WTC11 (cell line): Measurements from ENCODE around the gene ZMIZ1. TPM values are rescaled to one million over a fixed set of nuclear protein-coding genes. Genes with fewer than 3 reads are reported as not detected.

ENCODE experiments used
- ATAC-seq: fragments of 200-7000 bp; cut with Tn5 transposase; 2 replicates; pipeline ENCODE4 v1.10.0; 2021; ENCODE audit warnings: mild to moderate bottlenecking, moderate library complexity
- CTCF ChIA-PET: fragments of 300-600 bp; sonication (Branson Sonifier 250); formaldehyde crosslinking; loops from one replicate; lab custom pipeline; 2021; ENCODE audit warnings: antibody characterized with exemption; lab: Charles Lee
- POLR2A ChIA-PET: fragments of 350-600 bp; sonication (Branson Sonifier 250); formaldehyde crosslinking; loops from one replicate; lab custom pipeline; 2021; ENCODE audit warnings: antibody characterized with exemption; lab: Charles Lee
- DNase-seq: peaks from one replicate; pipeline ENCODE4 v3.0.0; 2021; ENCODE audit warnings: low spot score
- H3K27ac Mint-ChIP-seq: 2 replicates; pipeline ENCODE4 v1.8.0; 2021; ENCODE audit warnings: mixed read lengths
- H3K27me3 Mint-ChIP-seq: 2 replicates; pipeline ENCODE4 v1.8.0; 2021; ENCODE audit warnings: low read depth, mild to moderate bottlenecking, moderate library complexity, mixed read lengths
- H3K36me3 Mint-ChIP-seq: 2 replicates; pipeline ENCODE4 v1.8.0; 2021; ENCODE audit warnings: mixed read lengths
- H3K4me1 Mint-ChIP-seq: 2 replicates; pipeline ENCODE4 v1.8.0; 2022; ENCODE audit warnings: mixed read lengths
- H3K4me3 Mint-ChIP-seq: 2 replicates; pipeline ENCODE4 v1.8.0; 2021; ENCODE audit warnings: mild to moderate bottlenecking, moderate library complexity, mixed read lengths
- H3K9me3 Mint-ChIP-seq: 2 replicates; pipeline ENCODE4 v1.8.0; 2021; ENCODE audit warnings: mixed read lengths
- ATF6 ChIP-seq: sonication (generic); formaldehyde crosslinking; IDR thresholded peaks from 2 replicates; pipeline ENCODE4 v1.8.1; 2023; ENCODE audit warnings: mild to moderate bottlenecking, missing genetic modification reagents
- ESRRA ChIP-seq: sonication (generic); formaldehyde crosslinking; IDR thresholded peaks from 2 replicates; pipeline ENCODE4 v1.8.1; 2022; ENCODE audit warnings: mild to moderate bottlenecking, missing genetic modification reagents, borderline replicate concordance
- GTF2I ChIP-seq: fragments of 250-450 bp; sonication (Bioruptor Pico); conservative IDR thresholded peaks from 2 replicates; pipeline ENCODE4 v1.4.0; 2021; ENCODE audit warnings: mild to moderate bottlenecking
- KAT7 ChIP-seq: sonication (generic); formaldehyde crosslinking; IDR thresholded peaks from 2 replicates; pipeline ENCODE4 v1.8.1; 2023; ENCODE audit warnings: missing genetic modification reagents, mild to moderate bottlenecking, borderline replicate concordance
- NFATC4 ChIP-seq: fragments of 250-450 bp; sonication (Bioruptor Pico); IDR thresholded peaks from 2 replicates; pipeline ENCODE4 v1.9.0; 2021; ENCODE audit warnings: mild to moderate bottlenecking
- NFE2L1 ChIP-seq: sonication (generic); formaldehyde crosslinking; IDR thresholded peaks from 2 replicates; pipeline ENCODE4 v1.8.1; 2023; ENCODE audit warnings: missing genetic modification reagents
- NFYB ChIP-seq: sonication (generic); formaldehyde crosslinking; conservative IDR thresholded peaks from 2 replicates; pipeline ENCODE4 v1.8.0; 2022; ENCODE audit warnings: low read depth, missing genetic modification reagents
- STAT6 ChIP-seq: sonication (generic); formaldehyde crosslinking; conservative IDR thresholded peaks from 2 replicates; pipeline ENCODE4 v1.8.1; 2023; ENCODE audit warnings: mild to moderate bottlenecking, low read depth, missing genetic modification reagents, moderate library complexity
- TCF7 ChIP-seq: sonication (generic); formaldehyde crosslinking; IDR thresholded peaks from 2 replicates; pipeline ENCODE4 v1.8.0; 2022; ENCODE audit warnings: mild to moderate bottlenecking, low read depth, missing genetic modification reagents, moderate library complexity
- USF2 ChIP-seq: sonication (generic); formaldehyde crosslinking; IDR thresholded peaks from 2 replicates; pipeline ENCODE4 v1.8.1; 2023; ENCODE audit warnings: mild to moderate bottlenecking, missing genetic modification reagents, moderate library complexity
- ZNF317 ChIP-seq: sonication (generic); formaldehyde crosslinking; IDR thresholded peaks from 2 replicates; pipeline ENCODE4 v1.8.1; 2023; ENCODE audit warnings: low read depth, mild to moderate bottlenecking, moderate library complexity, missing genetic modification reagents, borderline replicate concordance
- ZNF532 ChIP-seq: fragments of 250-450 bp; sonication (Bioruptor Pico); IDR thresholded peaks from 2 replicates; pipeline ENCODE4 v1.9.0; 2021; ENCODE audit warnings: mild to moderate bottlenecking, borderline replicate concordance
- total RNA-seq: library from RNA; stranded (reverse); gene quantifications from 3 replicates; pipeline ENCODE4 v1.2.3, GENCODE V29; 2021
- TF ChIP-seq, protein P1 (sequence below): fragments of 250-450 bp; sonication (Bioruptor Pico); IDR thresholded peaks from 2 replicates; pipeline ENCODE4 v2.1.2; 2022; ENCODE audit warnings: mild to moderate bottlenecking, moderate library complexity
- TF ChIP-seq, protein P2 (sequence below): fragments of 250-450 bp; sonication (Bioruptor Pico); IDR thresholded peaks from 2 replicates; pipeline ENCODE4 v1.8.0; 2021; ENCODE audit warnings: mild to moderate bottlenecking
- TF ChIP-seq, protein P3 (sequence below): fragments of 250-450 bp; sonication (Bioruptor Pico); conservative IDR thresholded peaks from 2 replicates; pipeline ENCODE4 v1.9.0; 2021; ENCODE audit warnings: mild to moderate bottlenecking

The ZMIZ1 gene
- total RNA-seq, 1 experiment from 2014 or later: 44.4 TPM

GRCh38 chr10:79287973-79288723, 219.4 kb downstream of the ZMIZ1 start (continued):
- TF ChIP-seq ZNF532 (CRISPR knock-in tag) (no peak), NFYB (CRISPR knock-in tag) (no peak)
- TF ChIP-seq, all 79 proteins: peak for 0

DNA sequence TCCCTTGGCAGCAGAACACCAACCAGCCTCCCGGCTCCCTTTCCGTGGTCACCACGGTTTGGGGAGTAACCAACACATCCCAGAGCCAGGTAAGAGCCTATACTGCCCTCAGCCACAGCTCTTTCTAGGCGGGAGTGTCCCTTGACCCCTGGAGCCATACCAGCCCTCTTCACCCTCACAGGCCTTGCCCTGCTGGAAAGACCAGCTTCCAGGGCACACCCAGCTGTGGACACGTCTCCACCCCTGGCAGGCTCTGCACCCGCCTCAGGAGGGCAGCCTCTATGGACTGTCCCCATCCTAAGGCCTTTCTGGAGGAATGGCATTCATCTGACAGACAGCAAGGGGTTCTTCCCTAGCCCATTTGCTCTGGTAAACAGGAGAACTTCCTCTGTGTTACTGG, 221.0 kb downstream of the ZMIZ1 start:
- POLR2A ChIA-PET: no interaction called here
- TF ChIP-seq ZNF317 (no peak), NFATC4 (no peak), TCF7 (CRISPR knock-in tag) (no peak), ESRRA (CRISPR knock-in tag) (no peak), GTF2I (CRISPR knock-in tag) (no peak), STAT6 (no peak), KAT7 (CRISPR knock-in tag) (no peak), NFE2L1 (CRISPR knock-in tag) (no peak), USF2 (CRISPR knock-in tag) (no peak), ATF6 (no peak)
- TF ChIP-seq, protein P1, sequence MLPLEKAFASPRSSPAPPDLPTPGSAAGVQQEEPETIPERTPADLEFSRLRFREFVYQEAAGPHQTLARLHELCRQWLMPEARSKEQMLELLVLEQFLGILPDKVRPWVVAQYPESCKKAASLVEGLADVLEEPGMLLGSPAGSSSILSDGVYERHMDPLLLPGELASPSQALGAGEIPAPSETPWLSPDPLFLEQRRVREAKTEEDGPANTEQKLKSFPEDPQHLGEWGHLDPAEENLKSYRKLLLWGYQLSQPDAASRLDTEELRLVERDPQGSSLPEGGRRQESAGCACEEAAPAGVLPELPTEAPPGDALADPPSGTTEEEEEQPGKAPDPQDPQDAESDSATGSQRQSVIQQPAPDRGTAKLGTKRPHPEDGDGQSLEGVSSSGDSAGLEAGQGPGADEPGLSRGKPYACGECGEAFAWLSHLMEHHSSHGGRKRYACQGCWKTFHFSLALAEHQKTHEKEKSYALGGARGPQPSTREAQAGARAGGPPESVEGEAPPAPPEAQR (CRISPR knock-in tag): no peak
- TF ChIP-seq, protein P2, sequence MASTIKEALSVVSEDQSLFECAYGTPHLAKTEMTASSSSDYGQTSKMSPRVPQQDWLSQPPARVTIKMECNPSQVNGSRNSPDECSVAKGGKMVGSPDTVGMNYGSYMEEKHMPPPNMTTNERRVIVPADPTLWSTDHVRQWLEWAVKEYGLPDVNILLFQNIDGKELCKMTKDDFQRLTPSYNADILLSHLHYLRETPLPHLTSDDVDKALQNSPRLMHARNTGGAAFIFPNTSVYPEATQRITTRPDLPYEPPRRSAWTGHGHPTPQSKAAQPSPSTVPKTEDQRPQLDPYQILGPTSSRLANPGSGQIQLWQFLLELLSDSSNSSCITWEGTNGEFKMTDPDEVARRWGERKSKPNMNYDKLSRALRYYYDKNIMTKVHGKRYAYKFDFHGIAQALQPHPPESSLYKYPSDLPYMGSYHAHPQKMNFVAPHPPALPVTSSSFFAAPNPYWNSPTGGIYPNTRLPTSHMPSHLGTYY: no peak
- TF ChIP-seq, protein P3, sequence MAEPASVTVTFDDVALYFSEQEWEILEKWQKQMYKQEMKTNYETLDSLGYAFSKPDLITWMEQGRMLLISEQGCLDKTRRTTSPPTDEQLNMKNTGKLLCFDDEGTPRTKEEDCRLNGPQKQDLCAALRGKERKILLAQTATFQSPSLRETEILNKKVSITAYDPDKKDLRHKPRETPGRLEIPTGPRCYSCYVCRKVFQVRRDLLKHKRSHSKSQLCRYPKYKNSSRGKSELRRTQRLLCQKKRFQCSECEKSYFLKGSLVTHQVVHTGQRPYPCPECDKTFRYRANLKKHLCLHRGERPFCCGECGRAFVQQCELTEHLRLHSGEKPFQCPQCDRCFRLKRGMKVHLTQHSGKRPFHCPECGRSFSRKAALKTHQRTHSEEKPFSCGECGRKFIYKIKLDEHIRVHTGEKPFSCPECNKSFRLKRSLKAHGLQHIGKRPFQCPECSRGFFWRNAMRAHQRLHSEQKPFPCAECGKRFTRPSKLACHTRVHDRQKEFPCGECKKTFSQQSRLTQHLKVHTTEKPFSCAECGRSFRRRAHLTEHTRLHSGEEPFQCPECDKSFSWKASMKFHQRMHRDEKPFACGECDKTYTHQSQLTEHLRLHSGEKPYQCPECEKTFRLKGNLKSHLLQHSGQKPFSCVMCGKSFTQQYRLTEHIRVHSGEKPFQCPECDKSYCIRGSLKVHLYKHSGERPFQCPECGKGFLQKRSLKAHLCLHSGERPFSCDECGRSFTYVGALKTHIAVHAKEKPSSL: no peak
- TF ChIP-seq, all 79 proteins: peak for 0
- peaks cover 6% of the 10 kb centered on the region; the same call in 1 of the 2 replicates for H3K4me1 Mint-ChIP-seq
- no peak overlapping the region for H3K27ac Mint-ChIP-seq
- CTCF ChIA-PET: no interaction called here
- ATAC-seq (no peak), DNase-seq (no peak)
- H3K36me3 Mint-ChIP-seq: peaks cover 11% of the 10 kb centered on the region
- H3K9me3 Mint-ChIP-seq: no peaks in the 10 kb centered on the region
- H3K4me3 Mint-ChIP-seq: no peak overlapping the region
- no peaks in the 10 kb centered on the region for H3K27me3 Mint-ChIP-seq
